Skin of body (tissue), 2 donors: Measurements from ENCODE around the gene HOXB7. TPM values are rescaled to one million over a fixed set of nuclear protein-coding genes. Genes with fewer than 3 reads are reported as not detected.

Source experiments
- DNase-seq: peaks from one replicate; lab custom pipeline; 2025; lab: John Stamatoyannopoulos, UW
- total RNA-seq: library from RNA; depleted of rRNA; stranded (reverse); fragments of >200 nt; gene quantifications from one replicate; pipeline ENCODE4 v1.2.3, GENCODE V29; 2014

Gene HOXB7
- total RNA-seq, 1 donor from 2014 or later, result 2.7 TPM

- peak; percentile 43 for DNase-seq
These were observed 25.6 kb upstream of the HOXB7 start for GRCh38 chr17:48636177-48637018.

- DNase-seq, result no peak
These were observed 23.8 kb upstream of the HOXB7 start for GRCh38 chr17:48634493-48635208.

GRCh38 chr17:48633266-48633677, 22.5 kb upstream of the HOXB7 start:
- DNase-seq, result no peak

- DNase-seq, result no peak
These were observed 21.9 kb upstream of the HOXB7 start for GRCh38 chr17:48632579-48633265.

- DNase-seq, result no peak
These were observed 21.1 kb upstream of the HOXB7 start for GRCh38 chr17:48631693-48632578.

GRCh38 chr17:48630925-48631692, 20.3 kb upstream of the HOXB7 start:
- no peak for DNase-seq

- no peak for DNase-seq
These were observed 19.4 kb upstream of the HOXB7 start for GRCh38 chr17:48630009-48630924.

- no peak for DNase-seq
These were observed 18.6 kb upstream of the HOXB7 start for GRCh38 chr17:48629411-48629759.

- no peak for DNase-seq
These were observed 18.0 kb upstream of the HOXB7 start for GRCh38 chr17:48628649-48629410.

- DNase-seq, result no peak
These were observed 17.1 kb upstream of the HOXB7 start for GRCh38 chr17:48627623-48628521.

GRCh38 chr17:48627118-48627597, 16.3 kb upstream of the HOXB7 start:
- DNase-seq, result no peak

- DNase-seq, result no peak
These were observed 15.7 kb upstream of the HOXB7 start, which contains the start of gene HOXB9 for GRCh38 chr17:48626245-48627117. Gene HOXB9, minus strand, starts transcription at chr17:48626358. Its CDS starts 89 bp downstream, at chr17:48626269.

GRCh38 chr17:48625495-48626244, 14.9 kb upstream of the HOXB7 start:
- no peak for DNase-seq

- DNase-seq, result no peak
These were observed 14.0 kb upstream of the HOXB7 start for GRCh38 chr17:48624544-48625494.
